Measurements from ENCODE around the gene HSFX4.

Gene HSFX4

GRCh38 chrX:149950681-149951080 is 21.3 kb downstream of the HSFX4 start:
- Histone ChIP-seq H3K4me1 (ENCODE audit: control insufficient read depth, insufficient read depth, low read length, poor library complexity, severe bottlenecking) (peaks cover 6% of the 10 kb centered on the region), H3K9me3 (ENCODE audit: control insufficient read depth, low read length) (no peaks in the 10 kb centered on the region), H3K36me3 (ENCODE audit: control insufficient read depth, insufficient read depth, low read length) (peaks cover 22% of the 10 kb centered on the region), H3K27ac (ENCODE audit: low read depth, low read length, severe bottlenecking) (no peak overlapping the region), H3K4me3 (ENCODE audit: extremely low read depth, insufficient read depth, low read length, poor library complexity, severe bottlenecking) (no peak overlapping the region)
- WGBS, 2 experiments (ENCODE audit: insufficient coverage in 2 of 2) = no CpG with 5 or more reads among the region's 1 CpG

GRCh38 chrX:149961572-149961971 is 32.2 kb downstream of the HSFX4 start:
- Histone ChIP-seq H3K27ac (ENCODE audit: low read depth, low read length, severe bottlenecking) (no peak overlapping the region), H3K36me3 (ENCODE audit: control insufficient read depth, insufficient read depth, low read length) (no peaks in the 10 kb centered on the region), H3K4me3 (ENCODE audit: extremely low read depth, insufficient read depth, low read length, poor library complexity, severe bottlenecking) (no peak overlapping the region), H3K4me1 (ENCODE audit: control insufficient read depth, insufficient read depth, low read length, poor library complexity, severe bottlenecking) (no peaks in the 10 kb centered on the region), H3K9me3 (ENCODE audit: control insufficient read depth, low read length) (no peaks in the 10 kb centered on the region)
- no CpG with 5 or more reads among the region's 2 CpGs for WGBS, 2 experiments (ENCODE audit: insufficient coverage in 2 of 2)

- H3K27ac ChIP-seq (ENCODE audit: low read depth, low read length, severe bottlenecking) = no peak overlapping the region
- no peak overlapping the region for H3K4me3 ChIP-seq (ENCODE audit: extremely low read depth, insufficient read depth, low read length, poor library complexity, severe bottlenecking)
- H3K9me3 ChIP-seq (ENCODE audit: control insufficient read depth, low read length) = no peaks in the 10 kb centered on the region
- no peaks in the 10 kb centered on the region for H3K4me1 ChIP-seq (ENCODE audit: control insufficient read depth, insufficient read depth, low read length, poor library complexity, severe bottlenecking)
- H3K36me3 ChIP-seq (ENCODE audit: control insufficient read depth, insufficient read depth, low read length) = no peaks in the 10 kb centered on the region
These were observed 32.6 kb downstream of the HSFX4 start for GRCh38 chrX:149962010-149962409.

GRCh38 chrX:149962859-149963757 is 33.7 kb downstream of the HSFX4 start:
- Histone ChIP-seq H3K9me3 (ENCODE audit: control insufficient read depth, low read length) (no peaks in the 10 kb centered on the region), H3K4me3 (ENCODE audit: extremely low read depth, insufficient read depth, low read length, poor library complexity, severe bottlenecking) (no peak overlapping the region), H3K4me1 (ENCODE audit: control insufficient read depth, insufficient read depth, low read length, poor library complexity, severe bottlenecking) (no peaks in the 10 kb centered on the region), H3K27ac (ENCODE audit: low read depth, low read length, severe bottlenecking) (no peak overlapping the region), H3K36me3 (ENCODE audit: control insufficient read depth, insufficient read depth, low read length) (no peaks in the 10 kb centered on the region)
- WGBS, 2 experiments (ENCODE audit: insufficient coverage in 2 of 2) = 80 to 100% methylated on average over 1 to 2 of the region's 9 CpGs

- 67% methylated on average over 1 of the region's 3 CpGs; no CpG with 5 or more reads in 1 of the 2 experiments for WGBS, 2 experiments (ENCODE audit: insufficient coverage in 2 of 2)
- Histone ChIP-seq H3K9me3 (ENCODE audit: control insufficient read depth, low read length) (no peaks in the 10 kb centered on the region), H3K27ac (ENCODE audit: low read depth, low read length, severe bottlenecking) (no peak overlapping the region), H3K4me3 (ENCODE audit: extremely low read depth, insufficient read depth, low read length, poor library complexity, severe bottlenecking) (no peak overlapping the region), H3K36me3 (ENCODE audit: control insufficient read depth, insufficient read depth, low read length) (no peaks in the 10 kb centered on the region), H3K4me1 (ENCODE audit: control insufficient read depth, insufficient read depth, low read length, poor library complexity, severe bottlenecking) (peaks cover 8% of the 10 kb centered on the region)
These were observed 49.8 kb downstream of the HSFX4 start for GRCh38 chrX:149979126-149979644.

Measured in mesodermal cell (in vitro differentiated cells).